K562 (cell line): ENCODE results near the gene ATXN7L1.

Source experiments
- CXXC5 ChIP-seq: fragments of 250-450 bp; sonication (Bioruptor Pico); IDR thresholded peaks from 2 replicates; pipeline ENCODE4 v1.8.0; 2022; ENCODE audit warnings: inconsistent platforms, mild to moderate bottlenecking, moderate library complexity
- GABPA ChIP-seq: fragments of 200-800 bp; sonication (Bioruptor generic); conservative IDR thresholded peaks from 2 replicates; pipeline ENCODE4 v1.6.1; 2016; ENCODE audit warnings: low read depth, missing genetic modification characterization, missing compliant biosample characterization
- MEF2A ChIP-seq: IDR thresholded peaks from 2 replicates; pipeline ENCODE4 v1.6.1; 2011; ENCODE audit warnings: low read depth, mild to moderate bottlenecking, low read length, moderate library complexity; ENCODE audit not compliant: control insufficient read depth
- NFXL1 ChIP-seq: fragments of 450-650 bp; formaldehyde crosslinking; IDR thresholded peaks from 2 replicates; pipeline ENCODE4 v1.4.0; 2021; ENCODE audit warnings: mild to moderate bottlenecking
- PREB ChIP-seq: sonication (generic); formaldehyde crosslinking; IDR thresholded peaks from 2 replicates; pipeline ENCODE4 v1.8.1; 2023; ENCODE audit warnings: mild to moderate bottlenecking, missing genetic modification reagents
- ZNF384 ChIP-seq: IDR thresholded peaks from 2 replicates; pipeline ENCODE4 v1.6.1; 2012; ENCODE audit warnings: low read depth, low read length, improper control_type of control experiment
- TF ChIP-seq, protein P1 (sequence below): sonication (generic); formaldehyde crosslinking; IDR thresholded peaks from 2 replicates; pipeline ENCODE4 v1.8.1; 2023; ENCODE audit warnings: mild to moderate bottlenecking, missing genetic modification reagents, moderate library complexity
- TF ChIP-seq, protein P2 (sequence below): IDR thresholded peaks from 2 replicates; pipeline ENCODE4 v1.6.1; 2012; ENCODE audit warnings: low read depth, low read length, improper control_type of control experiment, borderline replicate concordance
- TF ChIP-seq, protein P3 (sequence below): sonication (generic); formaldehyde crosslinking; IDR thresholded peaks from 2 replicates; pipeline ENCODE4 v1.8.0; 2023; ENCODE audit warnings: mild to moderate bottlenecking, missing genetic modification reagents

DNA sequence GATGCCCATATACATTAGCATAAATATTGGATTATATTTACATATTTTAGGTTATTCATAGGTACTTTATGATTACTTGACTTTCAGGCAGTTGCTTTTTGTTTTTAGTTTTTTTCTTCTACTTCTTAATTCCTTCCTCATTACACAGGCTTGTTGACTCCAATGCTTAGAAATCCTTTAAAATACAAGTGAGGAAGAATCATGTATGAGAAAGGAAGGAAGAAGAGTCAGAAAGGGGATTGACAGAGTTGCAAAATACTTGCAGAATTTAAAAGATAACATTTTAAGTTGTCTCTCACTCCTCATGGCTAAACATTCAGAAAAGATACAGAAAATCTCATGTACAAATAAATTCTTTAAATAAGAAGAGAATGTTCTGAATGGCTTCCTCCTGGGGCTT is 61.9 kb downstream of the ATXN7L1 start:
- no peak for TF ChIP-seq NFXL1 (CRISPR knock-in tag)
- no peak for TF ChIP-seq PREB (CRISPR knock-in tag)
- no peak for TF ChIP-seq CXXC5 (CRISPR knock-in tag)
- TF ChIP-seq MEF2A: no peak
- TF ChIP-seq, protein P1, sequence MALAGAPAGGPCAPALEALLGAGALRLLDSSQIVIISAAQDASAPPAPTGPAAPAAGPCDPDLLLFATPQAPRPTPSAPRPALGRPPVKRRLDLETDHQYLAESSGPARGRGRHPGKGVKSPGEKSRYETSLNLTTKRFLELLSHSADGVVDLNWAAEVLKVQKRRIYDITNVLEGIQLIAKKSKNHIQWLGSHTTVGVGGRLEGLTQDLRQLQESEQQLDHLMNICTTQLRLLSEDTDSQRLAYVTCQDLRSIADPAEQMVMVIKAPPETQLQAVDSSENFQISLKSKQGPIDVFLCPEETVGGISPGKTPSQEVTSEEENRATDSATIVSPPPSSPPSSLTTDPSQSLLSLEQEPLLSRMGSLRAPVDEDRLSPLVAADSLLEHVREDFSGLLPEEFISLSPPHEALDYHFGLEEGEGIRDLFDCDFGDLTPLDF (CRISPR knock-in tag): no peak
- TF ChIP-seq, protein P2, sequence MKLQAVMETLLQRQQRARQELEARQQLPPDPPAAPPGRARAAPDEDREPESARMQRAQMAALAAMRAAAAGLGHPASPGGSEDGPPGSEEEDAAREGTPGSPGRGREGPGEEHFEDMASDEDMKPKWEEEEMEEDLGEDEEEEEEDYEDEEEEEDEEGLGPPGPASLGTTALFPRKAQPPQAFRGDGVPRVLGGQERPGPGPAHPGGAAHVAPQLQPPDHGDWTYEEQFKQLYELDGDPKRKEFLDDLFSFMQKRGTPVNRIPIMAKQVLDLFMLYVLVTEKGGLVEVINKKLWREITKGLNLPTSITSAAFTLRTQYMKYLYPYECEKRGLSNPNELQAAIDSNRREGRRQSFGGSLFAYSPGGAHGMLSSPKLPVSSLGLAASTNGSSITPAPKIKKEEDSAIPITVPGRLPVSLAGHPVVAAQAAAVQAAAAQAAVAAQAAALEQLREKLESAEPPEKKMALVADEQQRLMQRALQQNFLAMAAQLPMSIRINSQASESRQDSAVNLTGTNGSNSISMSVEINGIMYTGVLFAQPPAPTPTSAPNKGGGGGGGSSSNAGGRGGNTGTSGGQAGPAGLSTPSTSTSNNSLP: no peak
- TF ChIP-seq, protein P3, sequence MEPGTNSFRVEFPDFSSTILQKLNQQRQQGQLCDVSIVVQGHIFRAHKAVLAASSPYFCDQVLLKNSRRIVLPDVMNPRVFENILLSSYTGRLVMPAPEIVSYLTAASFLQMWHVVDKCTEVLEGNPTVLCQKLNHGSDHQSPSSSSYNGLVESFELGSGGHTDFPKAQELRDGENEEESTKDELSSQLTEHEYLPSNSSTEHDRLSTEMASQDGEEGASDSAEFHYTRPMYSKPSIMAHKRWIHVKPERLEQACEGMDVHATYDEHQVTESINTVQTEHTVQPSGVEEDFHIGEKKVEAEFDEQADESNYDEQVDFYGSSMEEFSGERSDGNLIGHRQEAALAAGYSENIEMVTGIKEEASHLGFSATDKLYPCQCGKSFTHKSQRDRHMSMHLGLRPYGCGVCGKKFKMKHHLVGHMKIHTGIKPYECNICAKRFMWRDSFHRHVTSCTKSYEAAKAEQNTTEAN (CRISPR knock-in tag): no peak
- no peak for TF ChIP-seq ZNF384
- TF ChIP-seq GABPA (tag): no peak
